Thymus (tissue), 11 donors: ENCODE data around the gene FAM171A2. TPM values are rescaled to one million over a fixed set of nuclear protein-coding genes. Genes with fewer than 3 reads are reported as not detected.

Experiments used
- DNase-seq, 9 donors: peaks; one replicate each; pipeline ENCODE4 v3.0.0-alpha.2; 2013; ENCODE audit warnings: low spot score in 9 of 9, low read depth in 6 of 9, missing footprints in 1 of 9
- H3K27ac ChIP-seq, 2 donors: one replicate each; pipeline ENCODE4 v1.5.1; 2013; ENCODE audit warnings: control low read depth in 1 of 2, low read depth in 1 of 2, low read length in 1 of 2, mild to moderate bottlenecking in 1 of 2, moderate library complexity in 1 of 2
- H3K27me3 ChIP-seq, 2 donors: one replicate each; pipeline ENCODE4 v1.5.1; 2013; ENCODE audit warnings: low read length in 1 of 2; ENCODE audit not compliant: control insufficient read depth in 2 of 2, insufficient read depth in 1 of 2
- H3K36me3 ChIP-seq, 2 donors: one replicate each; pipeline ENCODE4 v1.5.1; 2013; ENCODE audit warnings: low read length in 1 of 2, mild to moderate bottlenecking in 1 of 2, moderate library complexity in 1 of 2; ENCODE audit not compliant: control insufficient read depth in 2 of 2, insufficient read depth in 2 of 2
- H3K4me1 ChIP-seq, 2 donors: one replicate each; pipeline ENCODE4 v1.5.1; 2013; ENCODE audit warnings: low read length in 2 of 2; ENCODE audit not compliant: control insufficient read depth in 2 of 2, insufficient read depth in 2 of 2
- H3K4me3 ChIP-seq, 2 donors: one replicate each; pipeline ENCODE4 v1.5.1; 2013; ENCODE audit warnings: low read length in 2 of 2, control low read depth in 1 of 2, mild to moderate bottlenecking in 1 of 2
- H3K9me3 ChIP-seq, 2 donors: one replicate each; pipeline ENCODE4 v1.5.1; 2013; ENCODE audit warnings: low read length in 1 of 2, mild to moderate bottlenecking in 1 of 2; ENCODE audit not compliant: control insufficient read depth in 2 of 2, insufficient read depth in 1 of 2
- WGBS: extraction: QIAGEN DNeasy Blood & Tissue Kit; methylation state at CpG from one replicate; pipeline ENCODE4 v1.1.7; 2013; 5-methylcytosine and 5-hydroxymethylcytosine counted together
- polyA plus RNA-seq: library from polyadenylated mRNA; stranded (reverse); fragments of 200-250 nt; gene quantifications from one replicate; pipeline ENCODE4 v1.2.3, GENCODE V29; 2013
- total RNA-seq: library from RNA; stranded (reverse); fragments of 120-200 nt; gene quantifications from one replicate; pipeline ENCODE4 v1.2.4, GENCODE V29; 2013
- donor health status: healthy.

The FAM171A2 gene
- total and polyA plus RNA-seq, 2 donors: 0.39 to 1.4 TPM

DNA sequence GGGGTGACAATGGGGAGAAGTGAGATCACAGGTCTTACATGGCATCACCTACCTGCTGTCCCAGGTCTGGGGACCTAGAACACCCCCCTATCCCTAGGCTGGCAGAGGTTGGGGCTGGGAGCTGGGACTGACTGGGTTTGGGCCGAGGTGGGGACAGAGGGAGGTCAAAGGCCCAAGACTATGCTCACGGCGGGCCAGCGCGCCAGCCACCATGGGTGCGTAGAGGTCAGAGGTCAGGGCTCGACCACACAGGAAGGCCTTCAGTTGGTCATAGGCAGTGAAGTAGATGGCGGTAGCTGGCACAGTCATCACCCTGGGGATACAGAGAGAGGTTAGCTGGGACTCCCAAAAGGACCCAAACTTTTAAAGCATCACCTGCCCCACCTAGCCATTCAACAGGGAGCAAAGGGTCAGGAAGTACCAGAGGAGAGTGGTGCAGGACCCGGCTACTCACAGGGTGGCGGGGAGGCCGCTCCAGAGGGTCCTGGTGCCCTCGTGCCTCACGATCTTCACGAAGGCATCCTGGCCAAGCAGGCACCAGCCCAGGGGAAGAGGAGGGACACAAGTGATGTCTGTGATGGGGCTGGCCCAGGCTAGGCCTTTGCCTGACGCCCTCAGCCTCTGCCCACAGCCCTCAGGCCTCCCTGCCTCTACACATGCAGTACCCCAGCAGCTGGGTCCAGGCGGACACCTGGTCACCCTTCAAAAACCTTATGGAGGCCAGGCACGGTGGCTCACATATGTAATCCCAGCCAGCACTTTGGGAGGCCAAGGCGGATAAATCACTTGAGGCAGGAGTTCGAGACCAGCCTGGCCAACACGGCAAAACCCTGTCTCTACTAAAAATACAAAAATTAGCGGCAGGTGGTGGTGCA lies 42.2 kb downstream of the FAM171A2 start:
- DNase-seq: no peak
- Histone ChIP-seq H3K9me3 (peaks cover 0 to under 1% of the 10 kb centered on the region in 2 donors), H3K36me3 (peaks cover 14 to 32% of the 10 kb centered on the region in 2 donors), H3K27me3 (peaks cover 15 to 38% of the 10 kb centered on the region in 2 donors), H3K27ac (no peak overlapping the region), H3K4me1 (peaks cover 5 to 19% of the 10 kb centered on the region in 2 donors), H3K4me3 (no peak overlapping the region)
- WGBS: 94% methylated on average over 21 of the region's 21 CpGs

DNA sequence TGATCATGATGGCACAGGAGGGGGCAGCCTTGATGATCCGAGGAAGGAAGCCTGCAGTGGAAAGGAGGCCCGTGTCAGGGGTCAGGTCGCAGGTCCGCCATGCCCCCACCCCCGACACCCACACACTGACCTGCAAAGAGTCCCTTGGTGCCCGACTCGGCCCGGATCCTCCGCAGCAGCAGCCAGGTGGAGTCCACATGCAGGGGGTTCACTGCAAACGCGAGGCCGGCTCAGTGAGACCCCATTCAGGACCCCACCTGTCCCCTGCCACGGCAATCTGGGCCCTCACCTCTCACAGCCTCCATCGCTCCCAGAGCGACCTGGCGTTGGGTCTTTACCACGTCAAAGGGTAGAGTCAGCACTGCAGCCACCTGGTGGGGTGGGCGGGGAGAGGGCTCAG lies 43.6 kb downstream of the FAM171A2 start:
- Histone ChIP-seq H3K27ac (no peak overlapping the region), H3K9me3 (peaks cover 0 to 9% of the 10 kb centered on the region in 2 donors), H3K4me3 (no peak overlapping the region), H3K4me1 (peaks cover 5 to 9% of the 10 kb centered on the region in 2 donors), H3K36me3 (peaks cover 14 to 32% of the 10 kb centered on the region in 2 donors), H3K27me3 (peaks cover 13 to 38% of the 10 kb centered on the region in 2 donors)
- no peak for DNase-seq
- WGBS: 93% methylated on average over 18 of the region's 18 CpGs

DNA sequence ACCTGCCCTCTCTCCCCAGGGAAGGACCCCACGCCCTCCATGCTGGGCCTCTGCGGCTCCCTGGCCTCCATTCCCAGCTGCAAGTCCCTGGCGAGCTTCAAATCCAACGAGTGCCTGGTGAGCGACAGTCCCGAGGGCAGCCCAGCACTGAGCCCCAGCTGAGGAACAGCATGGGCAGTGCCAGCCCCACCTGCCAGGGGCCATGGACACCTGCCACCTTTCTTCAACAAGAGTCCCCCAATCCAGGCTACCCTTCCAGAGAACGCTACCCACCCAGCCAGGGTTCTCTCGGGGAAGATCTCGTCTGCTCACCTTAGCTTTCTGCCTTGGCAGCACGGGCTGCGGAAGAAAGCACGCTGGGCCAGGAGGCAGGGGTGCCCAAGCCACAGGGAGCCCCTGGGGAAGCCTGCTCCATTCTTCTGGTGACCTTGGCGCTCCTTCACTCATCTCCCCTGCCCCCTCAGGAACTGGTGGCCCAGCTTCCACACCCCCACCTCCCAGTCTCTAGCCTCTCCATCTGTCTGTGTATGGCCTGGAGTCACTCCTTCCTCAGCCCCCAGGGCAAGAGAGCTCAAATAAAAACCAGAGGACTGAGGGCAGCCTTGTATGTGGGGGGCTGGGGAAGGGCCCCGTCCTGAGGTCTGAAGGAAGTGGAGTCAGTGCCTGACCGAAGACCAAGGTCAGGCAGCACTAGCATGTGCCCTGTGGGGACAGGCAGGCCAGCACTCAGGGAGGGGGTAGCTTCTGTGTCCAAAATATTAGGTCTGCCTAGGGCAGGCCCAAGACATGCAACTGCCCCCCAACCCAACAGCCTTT lies 45.4 kb downstream of the FAM171A2 start:
- peaks cover 14 to 32% of the 10 kb centered on the region in 2 donors for H3K36me3 ChIP-seq
- peaks cover 22 to 53% of the 10 kb centered on the region in 2 donors for H3K27me3 ChIP-seq
- 94% methylated on average over 15 of the region's 15 CpGs for WGBS

DNA sequence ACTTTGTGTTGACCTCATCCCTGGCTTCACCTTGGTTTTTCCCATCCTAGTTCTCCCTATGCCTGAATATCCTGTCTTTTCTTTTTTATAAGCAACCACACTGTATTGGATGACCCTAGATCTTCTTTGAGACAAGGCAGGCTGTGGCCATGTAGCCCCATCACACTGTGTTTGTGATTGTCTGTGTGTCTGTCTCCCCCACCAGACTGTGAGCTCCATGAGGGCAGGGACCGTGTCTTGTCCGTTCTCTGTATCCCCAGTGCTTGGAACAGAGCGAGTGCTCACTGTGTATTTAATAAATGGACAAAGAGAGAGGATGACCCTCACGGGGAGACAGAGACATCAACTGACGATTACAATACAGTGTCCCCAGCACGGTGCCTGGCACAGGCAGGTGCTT lies 46.1 kb downstream of the FAM171A2 start:
- Histone ChIP-seq H3K4me1 (peaks cover 0 to 4% of the 10 kb centered on the region in 2 donors), H3K36me3 (peaks cover 13 to 32% of the 10 kb centered on the region in 2 donors), H3K27ac (no peak overlapping the region), H3K4me3 (no peak overlapping the region), H3K9me3 (peaks cover 0 to 9% of the 10 kb centered on the region in 2 donors), H3K27me3 (peaks cover 22 to 60% of the 10 kb centered on the region in 2 donors)
- 96% methylated on average over 6 of the region's 6 CpGs for WGBS
- DNase-seq: no peak

More for the DNA sequence above, 45.4 kb downstream of the FAM171A2 start:
- Histone ChIP-seq H3K4me3 (no peak overlapping the region), H3K27ac (no peak overlapping the region), H3K9me3 (peaks cover 0 to 9% of the 10 kb centered on the region in 2 donors), H3K4me1 (peaks cover 0 to 4% of the 10 kb centered on the region in 2 donors)
- no peak for DNase-seq

DNA sequence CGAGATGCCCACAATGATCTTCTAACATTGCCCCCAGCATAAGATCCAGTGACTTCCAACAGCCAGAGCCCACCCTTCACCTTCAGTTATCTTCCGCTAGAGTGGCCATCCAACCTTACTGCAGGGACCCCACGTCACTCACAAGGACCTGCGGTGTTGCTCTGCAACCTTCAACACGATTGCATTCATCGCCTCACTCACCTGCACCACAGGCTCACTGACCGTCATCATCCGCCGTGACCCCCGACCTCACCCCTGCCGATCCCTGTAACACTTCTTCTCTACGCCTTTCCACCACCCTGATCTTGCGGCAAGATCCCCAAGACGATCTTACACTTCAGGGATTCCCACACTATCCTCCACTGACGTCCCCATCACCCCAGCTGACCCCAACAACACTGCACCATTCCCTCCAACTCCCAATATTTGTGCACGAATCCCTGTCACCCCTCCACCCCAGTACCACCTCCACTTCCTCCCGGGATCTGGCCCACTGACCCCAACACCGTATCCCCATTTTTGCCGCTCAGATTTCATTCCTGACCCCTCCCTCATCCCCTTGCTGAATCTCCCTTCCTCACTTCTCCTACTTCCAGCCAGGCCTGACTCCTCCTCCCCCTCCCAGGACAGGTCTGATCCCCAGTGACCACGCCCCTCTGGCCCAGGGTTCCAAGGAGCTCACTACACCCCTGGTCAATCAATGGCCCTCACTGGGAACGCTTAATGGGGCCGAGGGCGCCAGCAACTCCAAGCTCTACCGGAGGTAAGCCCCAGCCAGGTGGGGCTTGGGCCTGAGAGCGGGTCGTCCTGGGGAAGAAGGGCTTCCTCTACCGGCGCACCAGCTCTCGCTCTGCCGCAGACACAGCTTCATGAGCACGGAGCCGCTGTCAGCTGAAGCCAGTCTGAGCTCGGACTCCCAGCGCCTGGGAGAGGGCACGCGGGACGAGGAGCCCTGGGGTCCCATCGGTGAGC lies 47.6 kb downstream of the FAM171A2 start:
- WGBS: 12% methylated on average over 38 of the region's 38 CpGs
- DNase-seq: no peak
- Histone ChIP-seq H3K9me3 (peaks cover 0 to 9% of the 10 kb centered on the region in 2 donors), H3K4me1 (peaks cover 0 to 4% of the 10 kb centered on the region in 2 donors), H3K27me3 (peaks cover 22 to 74% of the 10 kb centered on the region in 2 donors), H3K27ac (no peak overlapping the region), H3K36me3 (peaks cover 7 to 19% of the 10 kb centered on the region in 2 donors), H3K4me3 (no peak overlapping the region)

DNA sequence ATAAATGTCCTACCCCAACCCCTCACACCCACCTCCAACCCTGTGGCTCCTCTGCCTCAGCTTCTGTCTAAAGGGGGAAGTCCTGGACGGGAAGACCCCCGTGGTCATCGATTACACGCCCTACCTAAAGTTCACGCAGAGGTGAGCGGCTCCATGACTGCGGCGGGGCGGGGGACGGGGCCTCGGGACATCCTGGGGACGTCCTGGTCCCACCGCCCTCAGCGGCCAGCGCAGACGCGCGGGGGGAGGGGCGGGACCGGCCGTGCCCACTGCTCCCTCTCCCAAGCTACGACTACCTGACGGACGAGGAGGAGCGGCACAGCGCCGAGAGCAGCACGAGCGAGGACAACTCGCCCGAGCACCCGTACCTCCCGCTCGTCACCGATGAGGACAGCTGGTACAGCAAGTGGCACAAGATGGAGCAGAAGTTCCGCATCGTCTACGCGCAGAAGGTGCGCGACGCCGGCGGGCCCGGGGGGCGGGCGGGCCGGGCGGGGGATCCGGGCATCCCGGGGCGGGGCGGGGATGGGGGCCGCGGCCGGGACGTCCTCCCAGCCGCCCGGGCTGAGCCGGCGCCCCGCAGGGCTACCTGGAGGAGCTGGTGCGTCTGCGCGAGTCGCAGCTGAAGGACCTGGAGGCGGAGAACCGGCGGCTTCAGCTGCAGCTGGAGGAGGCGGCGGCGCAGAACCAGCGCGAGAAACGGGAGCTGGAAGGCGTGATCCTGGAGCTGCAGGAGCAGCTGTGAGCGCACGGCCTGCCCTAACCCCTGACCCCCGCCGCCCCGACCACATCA lies 48.6 kb downstream of the FAM171A2 start:
- H3K4me1 ChIP-seq: peaks cover 0 to 4% of the 10 kb centered on the region in 2 donors
- DNase-seq: peak in 2 of 9 donors; percentile 21 to 31
- H3K9me3 ChIP-seq: peaks cover 0 to 9% of the 10 kb centered on the region in 2 donors
- 1% methylated on average over 81 of the region's 81 CpGs for WGBS
- H3K27me3 ChIP-seq: peaks cover 22 to 84% of the 10 kb centered on the region in 2 donors
- H3K27ac ChIP-seq: no peak overlapping the region
- H3K36me3 ChIP-seq: peaks cover 0 to 9% of the 10 kb centered on the region in 2 donors
- H3K4me3 ChIP-seq: peak overlapping the region in 1 of 2 donors; percentile 42

DNA sequence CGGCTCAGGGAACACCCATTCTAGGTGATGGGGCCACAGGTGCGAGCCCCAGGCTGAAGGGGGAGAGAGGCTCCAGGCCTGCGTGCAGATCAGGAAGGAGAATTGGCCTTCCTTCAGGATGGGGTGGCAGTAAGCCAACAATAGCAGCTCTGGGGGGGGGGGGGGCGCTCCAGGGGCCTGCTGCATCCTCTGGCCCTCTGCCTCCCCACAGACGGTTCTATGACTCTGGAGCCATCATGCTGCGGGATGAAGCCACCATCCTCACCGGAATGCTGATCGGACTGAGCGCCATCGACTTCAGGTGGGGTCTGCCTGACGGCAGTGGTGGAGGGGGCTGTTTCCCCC lies 49.2 kb downstream of the FAM171A2 start:
- 48% methylated on average over 11 of the region's 11 CpGs for WGBS
- Histone ChIP-seq H3K4me3 (no peak overlapping the region), H3K27ac (no peak overlapping the region)

DNA sequence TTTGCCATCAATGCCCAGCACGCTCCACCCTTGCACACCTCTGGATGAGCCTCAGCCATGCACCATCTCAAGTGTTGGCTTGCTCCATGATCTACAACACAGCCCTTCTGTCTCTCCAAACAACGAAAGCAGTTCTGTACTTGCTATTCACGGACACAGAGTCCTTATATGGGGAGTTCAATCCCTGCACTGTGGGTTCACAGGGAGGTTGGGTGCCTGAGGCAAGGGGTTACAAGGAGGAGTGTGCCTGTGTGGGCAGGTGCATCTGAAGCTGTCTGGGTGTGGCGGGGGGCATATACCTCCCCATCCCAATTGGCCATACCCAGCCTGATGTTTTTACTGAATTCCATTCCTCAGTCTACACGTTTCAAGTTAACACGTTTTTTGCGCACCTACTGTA lies 49.6 kb downstream of the FAM171A2 start:
- H3K27ac ChIP-seq: no peak overlapping the region
- 93% methylated on average over 7 of the region's 7 CpGs for WGBS
- H3K9me3 ChIP-seq: peaks cover 0 to 9% of the 10 kb centered on the region in 2 donors
- no peak overlapping the region for H3K4me3 ChIP-seq
- no peak for DNase-seq
- H3K36me3 ChIP-seq: no peaks in the 10 kb centered on the region
- H3K27me3 ChIP-seq: peaks cover 22 to 94% of the 10 kb centered on the region in 2 donors
- peaks cover 0 to 8% of the 10 kb centered on the region in 2 donors for H3K4me1 ChIP-seq

More for the DNA sequence above, 49.2 kb downstream of the FAM171A2 start:
- Histone ChIP-seq H3K27me3 (peaks cover 22 to 90% of the 10 kb centered on the region in 2 donors), H3K4me1 (peaks cover 0 to 4% of the 10 kb centered on the region in 2 donors), H3K36me3 (peaks cover 0 to 3% of the 10 kb centered on the region in 2 donors), H3K9me3 (peaks cover 0 to 9% of the 10 kb centered on the region in 2 donors)
- no peak for DNase-seq
